ENCODE results near the gene PIK3R1. TPM values are rescaled to one million over a fixed set of nuclear protein-coding genes. Genes with fewer than 3 reads are reported as not detected.

PIK3R1 gene
- total and polyA plus RNA-seq, 2 experiments from 2014 or later = 5.9 to 9.8 TPM

- no peak for TF ChIP-seq ETS1 (IDR thresholded peaks at IDR 0.05)
Measured at GRCh38 chr5:68264024-68264956, 48.7 kb downstream of the PIK3R1 start (continued).

GRCh38 chr5:68265347-68265746, 49.8 kb downstream of the PIK3R1 start:
- H3K4me1 ChIP-seq (ENCODE audit: insufficient read depth) = no peaks in the 10 kb centered on the region
- Mint-ChIP-seq H3K4me3 (no peak overlapping the region), H3K4me1 (peaks cover 5% of the 10 kb centered on the region; the same call in 2 of the 3 replicates), H3K27ac (no peak overlapping the region), H3K9me3 (peaks cover 10% of the 10 kb centered on the region; the same call in 2 of the 3 replicates), H3K27me3 (ENCODE audit: insufficient read depth, low read depth, poor library complexity) (no peaks in the 10 kb centered on the region), H3K36me3 (ENCODE audit: low read depth) (peaks cover 20% of the 10 kb centered on the region)
- no peak overlapping the region for H3K27ac ChIP-seq (ENCODE audit: low read depth)
- no peak overlapping the region for H3K4me3 ChIP-seq
- H3K79me2 ChIP-seq (replicated peaks; ENCODE audit: insufficient read depth) = no peaks in the 10 kb centered on the region
- DNase-seq (ENCODE audit: low spot score) (no peak), ATAC-seq (no peak)
- no peaks in the 10 kb centered on the region for H3F3A ChIP-seq (replicated peaks; ENCODE audit: low read depth)
- H3K36me3 ChIP-seq (ENCODE audit: insufficient read depth) = no peaks in the 10 kb centered on the region
- no peaks in the 10 kb centered on the region for H3K27me3 ChIP-seq (ENCODE audit: insufficient read depth)
- no peaks in the 10 kb centered on the region for H3K9me2 ChIP-seq (ENCODE audit: insufficient read depth)
- H4K20me1 ChIP-seq (replicated peaks; ENCODE audit: insufficient read depth) = no peaks in the 10 kb centered on the region
- H2AFZ ChIP-seq = no peak overlapping the region
- H3K4me2 ChIP-seq = no peak overlapping the region
- no peak for TF ChIP-seq CREB1 (CRISPR knock-in tag; IDR thresholded peaks at IDR 0.05; ENCODE audit: low read depth)
- TF ChIP-seq STAT1 (IDR thresholded peaks at IDR 0.05; ENCODE audit: unreplicated experiment) = no peak
- TF ChIP-seq EZH2phosphoT487 (IDR thresholded peaks at IDR 0.05; ENCODE audit: unreplicated experiment) = no peak
- no peak for TF ChIP-seq REST (IDR thresholded peaks at IDR 0.05; ENCODE audit: unreplicated experiment)
- no peak for TF ChIP-seq ZNF114 (CRISPR knock-in tag; IDR thresholded peaks at IDR 0.05)
- TF ChIP-seq EZH2 (IDR thresholded peaks at IDR 0.05; ENCODE audit: low read depth, unreplicated experiment) = no peak
- no peak for TF ChIP-seq CTCF (conservative IDR thresholded peaks at IDR 0.05; ENCODE audit: low read depth in 2 of 2)
- no peak for TF ChIP-seq JUNB (IDR thresholded peaks at IDR 0.05; ENCODE audit: unreplicated experiment)
- TF ChIP-seq ZNF331 (CRISPR knock-in tag; IDR thresholded peaks at IDR 0.05; ENCODE audit: low read depth) = no peak
- no peak for TF ChIP-seq ZNF462 (CRISPR knock-in tag; IDR thresholded peaks at IDR 0.05)
